Body of pancreas (tissue), 4 donors: ENCODE results near the gene EEFSEC.

Source experiments
- CTCF ChIP-seq, 7 experiments: fragments of 450-650 bp in 4 of 7; fragments of 200-600 bp in 3 of 7; sonication (generic) in 3 of 7; IDR thresholded peaks; one replicate each; pipeline ENCODE4 v1.5.1; 2016 to 2019; ENCODE audit warnings: antibody characterized with exemption in 7 of 7
- POLR2A ChIP-seq, 3 donors: fragments of 450-650 bp; IDR thresholded peaks; one replicate each; pipeline ENCODE4 v1.6.1; 2016; ENCODE audit warnings: antibody characterized with exemption in 3 of 3, mild to moderate bottlenecking in 2 of 3

DNA sequence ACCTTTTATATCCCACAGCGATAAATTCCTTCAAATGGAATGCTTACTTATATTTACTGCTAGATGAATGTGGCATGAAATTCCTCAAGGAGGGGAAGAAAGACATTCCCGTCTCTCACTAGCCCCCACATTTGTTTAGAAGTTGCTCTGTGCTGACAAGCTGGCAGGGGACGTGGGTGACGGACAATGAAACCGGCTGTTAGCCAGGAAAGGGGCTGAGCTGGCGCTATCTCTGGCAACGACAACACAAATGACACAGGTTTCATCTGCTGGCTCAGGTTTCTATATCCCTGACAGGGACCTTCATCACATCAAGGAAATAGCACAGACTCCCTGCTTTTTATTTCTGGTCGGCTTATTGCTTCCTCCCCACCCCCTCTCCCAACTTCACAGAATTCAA is 45.4 kb upstream of the EEFSEC start:
- TF ChIP-seq CTCF (IDR thresholded peaks at IDR 0.05) (no peak), POLR2A (IDR thresholded peaks at IDR 0.05) (no peak)
